ENCODE measurements around the gene SRGAP2C.
"Not testable (repeated sequence)": the region's sequence is repeated elsewhere in the genome, so short reads cannot be mapped to it uniquely, and the experiment has no call there.

Gene SRGAP2C

GRCh38 chr1:121344355-121344754 is 159.6 kb downstream of the SRGAP2C start:
- DNase-seq = not testable (repeated sequence)

- not testable (repeated sequence) for DNase-seq
Observed at GRCh38 chr1:121346654-121347053, 161.9 kb downstream of the SRGAP2C start.

- not testable (repeated sequence) for DNase-seq
Observed at GRCh38 chr1:121347476-121347875, 162.7 kb downstream of the SRGAP2C start.

- DNase-seq = not testable (repeated sequence)
Observed at GRCh38 chr1:121348115-121348514, 163.3 kb downstream of the SRGAP2C start.

- not testable (repeated sequence) for DNase-seq
Observed at GRCh38 chr1:121349332-121349967, 164.7 kb downstream of the SRGAP2C start.

GRCh38 chr1:121355711-121356420 is 171.1 kb downstream of the SRGAP2C start:
- DNase-seq = not testable (repeated sequence)

- not testable (repeated sequence) for DNase-seq
Observed at GRCh38 chr1:121356819-121357218, 172.0 kb downstream of the SRGAP2C start.

- not testable (repeated sequence) for DNase-seq
Observed at GRCh38 chr1:121360531-121360930, 175.8 kb downstream of the SRGAP2C start.

- DNase-seq = not testable (repeated sequence)
Observed at GRCh38 chr1:121361451-121362233, 176.9 kb downstream of the SRGAP2C start.

GRCh38 chr1:121362234-121362883 is 177.6 kb downstream of the SRGAP2C start:
- DNase-seq = not testable (repeated sequence)

GRCh38 chr1:121365316-121365715 is 180.5 kb downstream of the SRGAP2C start:
- not testable (repeated sequence) for DNase-seq

- peak; percentile 2 to 20 for DNase-seq
Observed at GRCh38 chr1:121365723-121366122, 180.9 kb downstream of the SRGAP2C start.

GRCh38 chr1:121366171-121366570 is 181.4 kb downstream of the SRGAP2C start:
- DNase-seq = not testable (repeated sequence)

GRCh38 chr1:121368910-121369309 is 184.1 kb downstream of the SRGAP2C start:
- DNase-seq = not testable (repeated sequence)

- not testable (repeated sequence) for DNase-seq
Observed at GRCh38 chr1:121369959-121370358, 185.2 kb downstream of the SRGAP2C start.

- DNase-seq = not testable (repeated sequence)
Observed at GRCh38 chr1:121374851-121375367, 190.1 kb downstream of the SRGAP2C start.

- DNase-seq = not testable (repeated sequence)
Observed at GRCh38 chr1:121376986-121377385, 192.2 kb downstream of the SRGAP2C start.

- not testable (repeated sequence) for DNase-seq
Observed at GRCh38 chr1:121378757-121379156, 194.0 kb downstream of the SRGAP2C start.

GRCh38 chr1:121384754-121385153 is 200.0 kb downstream of the SRGAP2C start:
- DNase-seq = not testable (repeated sequence)

GRCh38 chr1:121385162-121385561 is 200.4 kb downstream of the SRGAP2C start:
- DNase-seq = not testable (repeated sequence)

- DNase-seq = not testable (repeated sequence)
Observed at GRCh38 chr1:121385563-121386288, 201.0 kb downstream of the SRGAP2C start.
